Measurements from ENCODE around the gene ENDOV.

GRCh38 chr17:80395402-80396151 is 19.4 kb upstream of the ENDOV start:
- TF ChIP-seq CTCF (IDR thresholded peaks at IDR 0.05; ENCODE audit: extremely low read depth in 1 of 2, insufficient read depth in 1 of 2, low read depth in 1 of 2, low read length in 2 of 2) (no peak), POLR2AphosphoS5 (IDR thresholded peaks at IDR 0.05; ENCODE audit: insufficient read depth, low read depth, low read length) (no peak), MYC (IDR thresholded peaks at IDR 0.05; ENCODE audit: low read depth, low read length) (no peak)

Measured in endothelial cell of umbilical vein (primary cell).